Activated naive CD4-positive, alpha-beta T cell treated with anti-CD3 and anti-CD28 coated beads, Interleukin-2, amount 10 ng/mL, durations not matched to agents 7 days and 5 days (primary cell): Measurements from ENCODE around the gene ADAMTS8.

Experiments used
- CTCF ChIA-PET: fragments of 350-600 bp; sonication (Branson Sonifier 250); formaldehyde crosslinking; loops from one replicate; lab custom pipeline; 2021; ENCODE audit warnings: antibody characterized with exemption; lab: Charles Lee
- DNase-seq: peaks from one replicate; pipeline ENCODE4 v3.0.0-alpha.2; 2020
- H3K27ac Mint-ChIP-seq: one replicate; pipeline ENCODE4 v1.8.0; 2021; ENCODE audit warnings: mild to moderate bottlenecking, moderate library complexity, mixed read lengths
- H3K27me3 Mint-ChIP-seq: one replicate; pipeline ENCODE4 v1.8.0; 2021; ENCODE audit warnings: mild to moderate bottlenecking, mixed read lengths
- H3K36me3 Mint-ChIP-seq: one replicate; pipeline ENCODE4 v1.8.0; 2021; ENCODE audit warnings: mixed read lengths
- H3K4me1 Mint-ChIP-seq: one replicate; pipeline ENCODE4 v1.8.0; 2021; ENCODE audit warnings: mixed read lengths
- H3K4me3 Mint-ChIP-seq: one replicate; pipeline ENCODE4 v1.8.0; 2021; ENCODE audit warnings: mild to moderate bottlenecking, moderate library complexity, mixed read lengths
- H3K9me3 Mint-ChIP-seq: one replicate; pipeline ENCODE4 v1.8.0; 2021; ENCODE audit warnings: mixed read lengths

The ADAMTS8 gene

DNA sequence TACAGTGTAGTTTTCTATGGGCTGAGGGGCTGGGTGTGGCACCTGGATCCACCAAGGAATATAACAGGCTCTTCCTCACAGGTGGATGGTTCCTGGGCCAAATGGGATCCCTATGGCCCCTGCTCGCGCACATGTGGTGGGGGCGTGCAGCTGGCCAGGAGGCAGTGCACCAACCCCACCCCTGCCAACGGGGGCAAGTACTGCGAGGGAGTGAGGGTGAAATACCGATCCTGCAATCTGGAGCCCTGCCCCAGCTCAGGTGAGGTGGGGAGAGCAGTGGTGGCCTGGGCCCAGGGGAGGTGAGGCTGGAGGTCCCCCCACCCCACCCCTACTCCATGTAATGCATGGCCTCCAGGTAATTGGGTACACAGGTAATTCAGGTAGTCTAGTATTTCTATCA is 40.8 kb upstream of the ADAMTS8 start:
- Mint-ChIP-seq H3K9me3 (no peaks in the 10 kb centered on the region), H3K36me3 (no peaks in the 10 kb centered on the region), H3K4me1 (no peaks in the 10 kb centered on the region), H3K4me3 (no peak overlapping the region), H3K27me3 (no peaks in the 10 kb centered on the region), H3K27ac (no peak overlapping the region)
- CTCF ChIA-PET = no interaction called here
- no peak for DNase-seq

DNA sequence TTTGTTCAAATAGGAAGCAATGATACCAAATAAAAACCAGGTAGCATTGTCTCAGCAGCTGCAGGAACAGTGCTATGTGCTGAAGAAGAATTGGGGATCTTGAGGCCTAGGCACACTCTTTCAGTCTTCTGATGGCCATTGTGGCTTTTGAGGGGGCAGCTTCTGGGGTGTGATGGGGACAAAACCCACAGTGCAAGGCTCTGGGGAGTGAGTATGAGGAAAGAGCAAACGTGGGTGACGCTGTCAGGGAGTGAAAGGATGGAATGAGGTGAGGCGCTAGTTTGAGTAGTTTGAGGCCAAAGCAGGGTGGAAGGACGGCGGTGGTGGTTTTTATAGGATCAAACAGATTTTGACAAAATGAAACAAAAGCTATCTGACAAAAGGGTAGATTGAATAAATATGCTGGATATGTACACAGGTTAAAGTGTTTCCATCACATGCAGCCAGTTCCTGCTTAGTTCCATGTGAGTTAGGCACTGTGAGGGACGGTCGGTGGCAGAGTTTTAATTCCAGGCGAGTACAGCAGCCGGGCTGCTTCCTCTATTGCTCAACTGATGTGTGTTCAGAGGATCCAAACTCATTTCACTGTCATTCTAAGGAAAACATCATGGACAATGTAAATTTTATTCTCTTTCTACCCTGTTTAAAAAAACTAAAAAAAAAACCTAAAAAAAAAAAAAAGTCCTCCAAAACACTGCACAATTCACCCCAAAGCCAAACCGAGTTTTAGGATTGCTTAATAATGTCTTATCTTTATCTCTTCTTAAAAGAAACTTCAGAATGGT is 38.9 kb upstream of the ADAMTS8 start:
- H3K27me3 Mint-ChIP-seq = peaks cover 8% of the 10 kb centered on the region
- CTCF ChIA-PET = no interaction called here
- H3K9me3 Mint-ChIP-seq = no peaks in the 10 kb centered on the region
- no peaks in the 10 kb centered on the region for H3K4me1 Mint-ChIP-seq
- H3K27ac Mint-ChIP-seq = no peak overlapping the region
- H3K36me3 Mint-ChIP-seq = no peaks in the 10 kb centered on the region
- DNase-seq = no peak
- no peak overlapping the region for H3K4me3 Mint-ChIP-seq

DNA sequence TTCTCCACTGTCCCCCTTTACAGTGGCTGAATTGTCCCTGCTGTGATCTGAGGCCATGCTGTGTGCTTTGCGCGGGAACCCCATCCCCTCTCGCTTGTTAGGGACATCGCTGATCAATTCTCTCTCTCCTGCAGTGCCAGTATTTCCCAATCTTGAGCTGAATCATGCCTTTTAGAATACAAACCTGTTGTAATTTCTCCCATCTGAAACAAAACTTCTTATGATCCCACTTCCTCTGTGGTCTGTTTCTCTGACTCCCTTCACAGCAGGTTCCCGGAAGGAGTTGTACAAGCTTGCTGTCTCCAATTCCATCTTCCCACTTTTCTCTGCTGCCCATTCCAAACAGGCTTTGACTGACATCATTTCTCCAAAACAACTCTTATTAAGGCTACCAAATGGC is 36.9 kb upstream of the ADAMTS8 start:
- no peak for DNase-seq
- CTCF ChIA-PET = interaction anchor here (1.5 kb wide), 1 partner anchor 397 kb away, joined by 3 read pairs; no protein-coding TSS in a partner anchor
- Mint-ChIP-seq H3K36me3 (no peaks in the 10 kb centered on the region), H3K4me1 (no peaks in the 10 kb centered on the region), H3K9me3 (no peaks in the 10 kb centered on the region), H3K27me3 (peaks cover 8% of the 10 kb centered on the region), H3K27ac (no peak overlapping the region), H3K4me3 (no peak overlapping the region)

DNA sequence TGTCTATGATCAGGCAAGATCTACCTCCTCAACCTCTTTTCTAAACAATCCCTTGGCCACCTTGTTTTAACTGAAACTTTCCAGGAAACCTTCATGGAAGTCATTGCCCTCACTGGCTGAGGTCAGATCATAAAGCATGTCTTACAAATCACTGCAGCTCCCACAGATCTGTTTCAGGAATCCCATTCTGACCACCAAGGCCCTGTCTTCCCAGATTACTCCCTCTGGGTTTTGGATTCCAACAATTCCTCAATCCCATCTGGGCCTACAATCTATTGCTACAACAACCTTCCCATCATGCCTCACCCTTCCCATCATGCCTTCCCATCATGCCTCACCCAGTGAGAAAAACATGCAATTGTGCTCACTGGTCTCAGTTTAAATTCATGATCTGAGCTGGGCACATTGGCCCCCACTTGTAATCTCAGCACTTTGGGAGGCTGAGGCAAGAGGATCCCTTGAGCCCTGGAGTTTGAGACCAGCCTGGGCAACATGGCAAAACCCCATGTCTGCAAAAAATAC is 35.9 kb upstream of the ADAMTS8 start:
- Mint-ChIP-seq H3K4me3 (no peak overlapping the region), H3K4me1 (no peaks in the 10 kb centered on the region), H3K9me3 (no peaks in the 10 kb centered on the region), H3K27me3 (peaks cover 8% of the 10 kb centered on the region), H3K27ac (no peak overlapping the region), H3K36me3 (no peaks in the 10 kb centered on the region)
- CTCF ChIA-PET = interaction anchor here (1.8 kb wide), 1 partner anchor 398 kb away, joined by 5 read pairs; no protein-coding TSS in a partner anchor
- no peak for DNase-seq

DNA sequence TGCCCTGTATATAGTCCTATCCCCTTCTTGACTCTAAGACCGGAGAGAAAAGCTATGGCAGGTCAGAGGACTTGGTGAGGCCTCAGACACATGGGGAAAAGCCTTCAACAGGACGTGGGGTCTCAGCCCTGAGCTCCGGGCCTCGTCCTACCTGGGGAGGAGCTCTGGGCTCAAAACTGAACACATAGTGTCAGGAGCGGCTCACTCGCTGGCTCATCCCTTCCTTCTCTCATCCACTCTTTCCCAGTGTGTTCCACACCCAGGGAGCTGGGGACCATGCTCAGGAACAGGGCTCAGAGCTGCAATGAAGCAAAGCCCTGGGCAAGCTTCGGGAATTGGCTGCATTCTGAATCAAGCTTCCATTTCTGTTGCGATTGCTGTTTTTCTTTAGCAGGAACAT is 34.5 kb upstream of the ADAMTS8 start:
- Mint-ChIP-seq H3K9me3 (no peaks in the 10 kb centered on the region), H3K4me3 (no peak overlapping the region), H3K27me3 (peaks cover 12% of the 10 kb centered on the region), H3K4me1 (no peaks in the 10 kb centered on the region), H3K36me3 (no peaks in the 10 kb centered on the region), H3K27ac (no peak overlapping the region)
- CTCF ChIA-PET = interaction anchor here (0.9 to 1.8 kb wide), 2 partner anchors 21 to 399 kb away, joined by 3 to 5 read pairs; no protein-coding TSS in a partner anchor
- no peak for DNase-seq

DNA sequence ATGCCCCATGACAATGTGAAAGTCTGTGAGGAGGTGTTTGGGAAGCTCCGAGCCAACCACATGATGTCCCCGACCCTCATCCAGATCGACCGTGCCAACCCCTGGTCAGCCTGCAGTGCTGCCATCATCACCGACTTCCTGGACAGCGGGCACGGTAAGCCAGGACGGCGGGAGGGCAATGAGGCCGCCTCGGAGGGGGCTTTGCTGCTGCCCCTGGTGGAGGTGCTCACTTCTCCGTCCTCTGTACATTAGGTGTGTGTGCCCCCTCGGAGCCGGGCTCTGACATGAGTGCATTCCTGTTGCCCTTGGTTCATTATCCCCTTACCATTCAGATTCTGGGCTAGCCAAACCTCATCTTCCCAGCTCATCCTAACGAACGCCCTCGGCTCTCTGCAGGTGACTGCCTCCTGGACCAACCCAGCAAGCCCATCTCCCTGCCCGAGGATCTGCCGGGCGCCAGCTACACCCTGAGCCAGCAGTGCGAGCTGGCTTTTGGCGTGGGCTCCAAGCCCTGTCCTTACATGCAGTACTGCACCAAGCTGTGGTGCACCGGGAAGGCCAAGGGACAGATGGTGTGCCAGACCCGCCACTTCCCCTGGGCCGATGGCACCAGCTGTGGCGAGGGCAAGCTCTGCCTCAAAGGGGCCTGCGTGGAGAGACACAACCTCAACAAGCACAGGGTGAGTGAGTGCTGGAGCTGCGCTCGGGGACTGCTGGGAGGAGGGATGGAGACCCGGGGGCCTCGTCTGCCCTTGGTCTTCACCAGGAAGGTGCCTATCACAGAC is 33.9 kb upstream of the ADAMTS8 start:
- CTCF ChIA-PET = interaction anchor here (0.9 kb wide), 1 partner anchor 20 kb away, joined by 3 read pairs; no protein-coding TSS in a partner anchor
- no peak for DNase-seq
- H3K9me3 Mint-ChIP-seq = no peaks in the 10 kb centered on the region
- H3K4me3 Mint-ChIP-seq = no peak overlapping the region
- H3K4me1 Mint-ChIP-seq = no peaks in the 10 kb centered on the region
- peaks cover 16% of the 10 kb centered on the region for H3K27me3 Mint-ChIP-seq
- H3K27ac Mint-ChIP-seq = no peak overlapping the region
- no peaks in the 10 kb centered on the region for H3K36me3 Mint-ChIP-seq

DNA sequence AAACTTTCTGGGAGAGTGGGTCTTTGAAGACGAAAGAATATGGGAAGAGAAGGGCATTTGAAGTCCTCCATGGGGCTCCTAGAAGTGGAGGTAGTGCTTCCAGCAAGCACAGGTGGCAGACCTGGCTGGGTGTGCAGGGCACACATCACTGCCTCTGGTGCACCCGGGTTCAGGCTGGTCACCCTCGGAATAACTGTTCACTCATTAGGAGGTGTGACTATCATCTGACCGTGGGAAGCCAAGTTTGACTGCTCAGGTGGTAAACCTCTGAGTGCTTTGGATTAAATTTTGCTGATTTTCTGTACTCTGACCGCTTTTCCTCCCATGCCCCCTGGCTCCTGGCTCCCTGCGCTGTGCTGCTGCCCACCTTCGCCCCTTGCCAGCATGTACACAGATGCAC is 31.1 kb upstream of the ADAMTS8 start:
- Mint-ChIP-seq H3K27me3 (peaks cover 27% of the 10 kb centered on the region), H3K9me3 (no peaks in the 10 kb centered on the region), H3K4me1 (no peaks in the 10 kb centered on the region), H3K27ac (no peak overlapping the region), H3K36me3 (no peaks in the 10 kb centered on the region), H3K4me3 (no peak overlapping the region)
- DNase-seq = no peak
- CTCF ChIA-PET = no interaction called here

DNA sequence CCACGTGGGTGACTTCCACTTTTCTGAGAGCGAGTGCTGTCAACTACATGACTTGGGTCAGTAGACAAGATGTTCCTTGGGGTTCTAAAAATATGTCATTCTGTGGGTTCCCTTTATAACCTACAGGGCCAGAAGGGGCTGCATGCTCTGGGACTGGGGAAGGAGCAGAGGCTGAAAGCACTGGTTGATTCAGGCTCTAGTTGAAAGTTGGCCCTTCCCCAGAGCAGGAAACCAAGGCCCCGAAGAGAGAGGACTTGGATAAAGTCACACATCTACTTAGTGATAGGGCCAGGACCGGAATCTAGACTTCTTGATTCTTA is 30.0 kb upstream of the ADAMTS8 start:
- Mint-ChIP-seq H3K9me3 (no peaks in the 10 kb centered on the region), H3K4me3 (no peak overlapping the region)

DNA sequence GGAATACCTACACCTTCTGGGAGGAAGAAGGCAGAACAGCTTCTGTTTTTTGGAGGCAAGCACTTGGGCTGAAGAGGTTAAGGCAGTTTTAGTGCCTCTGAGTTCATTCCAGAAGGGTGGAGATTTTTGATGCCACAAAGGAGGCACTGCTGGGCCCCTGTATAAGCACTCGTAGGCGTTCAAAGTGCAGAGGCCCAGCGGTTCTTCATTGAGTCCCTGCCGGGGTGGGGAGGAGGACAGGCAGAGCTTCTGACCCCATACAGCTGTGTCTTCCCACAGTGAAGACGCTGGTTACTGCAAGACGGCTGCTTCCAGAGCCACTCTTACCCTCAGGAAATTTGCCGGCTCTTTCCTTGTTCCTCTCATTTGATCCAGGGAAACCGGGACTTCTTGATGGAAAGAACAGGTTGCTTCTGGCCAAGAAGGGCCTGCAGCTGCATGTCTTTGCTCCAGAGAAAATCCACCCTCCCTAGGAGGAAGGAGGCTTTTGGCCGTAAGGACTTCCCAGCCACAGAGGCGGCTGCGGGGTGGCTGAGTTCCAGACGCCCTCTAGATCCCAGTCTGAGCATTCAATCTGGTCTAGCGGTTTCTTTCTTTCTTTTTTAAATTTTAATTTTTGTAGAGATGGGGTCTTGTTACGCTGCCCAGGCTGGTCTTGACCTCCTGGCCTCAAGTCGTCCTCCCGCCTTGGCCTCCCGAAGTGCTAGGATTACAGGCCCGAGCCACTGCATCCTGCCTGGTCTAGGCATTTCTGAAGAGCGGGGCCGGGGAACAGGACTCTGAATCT is 29.4 kb upstream of the ADAMTS8 start:
- peaks cover 36% of the 10 kb centered on the region for H3K27me3 Mint-ChIP-seq
- H3K4me1 Mint-ChIP-seq = no peaks in the 10 kb centered on the region
- H3K4me3 Mint-ChIP-seq = no peak overlapping the region
- H3K9me3 Mint-ChIP-seq = no peaks in the 10 kb centered on the region
- H3K27ac Mint-ChIP-seq = no peak overlapping the region
- no peak for DNase-seq
- H3K36me3 Mint-ChIP-seq = no peaks in the 10 kb centered on the region
- CTCF ChIA-PET = interaction anchor here (0.6 kb wide), 1 partner anchor 333 kb away, joined by 3 read pairs; no protein-coding TSS in a partner anchor

More for the DNA sequence above, 30.0 kb upstream of the ADAMTS8 start:
- Mint-ChIP-seq H3K36me3 (no peaks in the 10 kb centered on the region), H3K4me1 (no peaks in the 10 kb centered on the region), H3K27me3 (peaks cover 31% of the 10 kb centered on the region), H3K27ac (no peak overlapping the region)
- CTCF ChIA-PET = no interaction called here
- no peak for DNase-seq

DNA sequence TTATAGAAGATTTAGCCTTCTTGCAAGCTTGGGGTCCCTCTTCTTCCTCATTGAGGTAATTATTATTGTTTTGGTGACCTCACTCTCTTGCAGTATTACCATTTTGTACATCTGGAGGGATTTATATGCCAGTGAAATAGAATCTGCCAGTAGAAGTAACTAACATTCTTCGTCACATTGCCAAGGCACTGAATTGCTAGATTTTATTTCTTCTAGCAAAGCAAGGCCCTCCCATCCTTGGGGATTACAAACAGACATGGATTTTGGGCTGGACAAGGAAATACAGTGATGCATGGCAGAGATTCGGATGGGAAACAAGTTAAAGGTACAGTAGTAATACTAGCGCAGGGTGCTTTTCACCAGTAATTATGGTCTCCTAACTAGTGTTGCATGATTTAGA is 27.9 kb upstream of the ADAMTS8 start:
- no peak for DNase-seq
- H3K27me3 Mint-ChIP-seq = peaks cover 48% of the 10 kb centered on the region
- no peak overlapping the region for H3K4me3 Mint-ChIP-seq
- CTCF ChIA-PET = interaction anchor here (0.8 kb wide), 1 partner anchor 13 kb away, joined by 3 read pairs; no protein-coding TSS in a partner anchor
- no peaks in the 10 kb centered on the region for H3K9me3 Mint-ChIP-seq
- H3K36me3 Mint-ChIP-seq = no peaks in the 10 kb centered on the region
- H3K4me1 Mint-ChIP-seq = no peaks in the 10 kb centered on the region
- no peak overlapping the region for H3K27ac Mint-ChIP-seq

DNA sequence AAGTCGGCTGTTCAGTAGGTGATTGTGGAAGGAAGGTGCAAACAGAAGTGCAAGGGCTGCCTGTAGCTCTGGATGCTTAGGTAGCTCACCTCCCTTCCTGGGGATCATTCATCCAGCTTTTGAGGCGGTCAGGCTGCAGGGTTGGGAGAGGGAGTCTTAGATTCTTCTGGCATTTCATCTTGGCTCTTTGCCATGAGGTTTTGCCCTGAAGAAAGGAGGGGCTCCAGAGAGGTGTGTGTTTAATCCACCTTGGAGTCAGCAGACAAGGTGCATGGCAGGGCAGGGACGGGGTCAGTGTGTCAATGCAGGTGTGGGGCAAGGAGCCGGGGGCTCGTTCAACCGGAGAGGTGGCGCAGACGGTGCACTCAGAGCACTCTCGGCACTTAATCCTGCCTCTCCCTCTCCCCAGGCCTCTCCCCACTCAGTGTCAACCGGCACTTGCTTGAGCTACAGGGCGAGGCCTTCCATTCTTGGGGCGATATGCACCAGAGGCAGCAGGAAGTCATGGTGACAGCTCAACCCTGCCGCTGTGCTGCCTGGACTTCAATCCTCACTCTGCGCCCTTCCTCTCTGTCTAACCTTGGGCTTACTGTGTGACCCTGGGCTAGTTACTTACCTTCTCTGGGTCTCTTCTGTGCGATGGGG is 27.2 kb upstream of the ADAMTS8 start:
- no peak for DNase-seq
- peaks cover 55% of the 10 kb centered on the region for H3K27me3 Mint-ChIP-seq
- H3K27ac Mint-ChIP-seq = no peak overlapping the region
- no peaks in the 10 kb centered on the region for H3K36me3 Mint-ChIP-seq
- no peaks in the 10 kb centered on the region for H3K9me3 Mint-ChIP-seq
- CTCF ChIA-PET = interaction anchor here (0.8 kb wide), 1 partner anchor 13 kb away, joined by 3 read pairs; no protein-coding TSS in a partner anchor
- no peak overlapping the region for H3K4me3 Mint-ChIP-seq
- no peaks in the 10 kb centered on the region for H3K4me1 Mint-ChIP-seq

DNA sequence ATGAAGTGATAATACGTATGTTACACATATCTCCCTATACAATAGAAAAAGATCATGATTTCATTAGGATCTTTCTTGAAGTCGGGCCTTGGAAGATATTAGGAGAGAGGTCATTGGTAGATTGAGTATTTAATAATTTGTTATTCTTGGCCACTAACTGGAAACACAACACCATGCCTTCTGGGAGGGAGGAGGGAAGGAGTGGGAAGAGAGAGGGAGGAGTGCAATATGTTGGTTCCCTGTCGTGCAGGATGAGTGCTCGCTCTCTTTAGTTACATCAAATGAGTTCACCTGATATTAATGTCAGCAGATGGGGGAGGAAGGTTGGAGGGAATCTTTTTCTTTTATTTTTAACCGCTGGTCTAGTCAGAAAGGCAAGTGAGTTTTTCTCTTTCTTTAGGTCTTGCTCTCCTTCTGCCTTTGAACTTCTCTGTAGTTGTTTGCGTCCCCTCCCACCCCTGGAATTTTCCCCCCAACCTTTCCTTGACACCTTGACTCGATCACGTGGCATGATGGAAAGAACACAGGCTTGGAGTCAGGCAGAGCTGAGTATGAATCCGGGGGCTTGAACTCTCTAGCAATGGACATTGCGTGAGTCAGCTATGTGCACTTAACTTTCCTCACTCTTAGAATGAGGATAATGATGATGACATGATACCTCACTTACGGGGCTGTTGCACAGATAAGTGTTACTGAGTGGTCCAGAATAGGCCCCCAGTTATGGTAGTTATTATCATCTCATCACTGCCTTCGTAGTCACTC is 26.3 kb upstream of the ADAMTS8 start:
- peaks cover 4% of the 10 kb centered on the region for H3K4me1 Mint-ChIP-seq
- CTCF ChIA-PET = no interaction called here
- no peak overlapping the region for H3K27ac Mint-ChIP-seq
- no peak for DNase-seq
- peaks cover 64% of the 10 kb centered on the region for H3K27me3 Mint-ChIP-seq
- no peaks in the 10 kb centered on the region for H3K36me3 Mint-ChIP-seq
- H3K9me3 Mint-ChIP-seq = no peaks in the 10 kb centered on the region
- no peak overlapping the region for H3K4me3 Mint-ChIP-seq

DNA sequence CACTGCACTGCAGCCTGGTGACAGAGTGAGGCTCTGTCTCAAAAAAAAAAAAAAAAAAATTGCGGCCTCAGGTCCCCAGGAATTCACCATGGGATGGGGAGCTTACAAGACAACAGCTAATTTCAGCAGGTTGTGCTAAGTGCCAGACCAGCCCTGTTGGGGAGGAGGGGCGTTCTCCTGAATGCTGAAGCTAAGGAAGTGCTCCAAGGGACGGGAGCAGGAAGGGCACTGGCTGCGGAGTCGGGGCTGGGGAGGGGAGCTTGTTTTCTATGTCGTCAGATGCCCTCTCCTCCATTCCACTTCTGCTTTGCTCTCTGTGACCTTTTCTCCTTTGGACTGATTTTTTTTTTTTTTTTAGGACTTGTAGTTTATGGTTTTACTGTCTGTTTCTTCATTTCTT is 24.5 kb upstream of the ADAMTS8 start:
- H3K27me3 Mint-ChIP-seq = peaks cover 77% of the 10 kb centered on the region
- CTCF ChIA-PET = interaction anchor here (1.7 to 2.9 kb wide), 2 partner anchors 19 to 409 kb away, joined by 6 to 10 read pairs; no protein-coding TSS in a partner anchor
- DNase-seq = no peak

More for the DNA sequence above, 24.5 kb upstream of the ADAMTS8 start:
- H3K27ac Mint-ChIP-seq = no peak overlapping the region
- no peaks in the 10 kb centered on the region for H3K36me3 Mint-ChIP-seq
- H3K4me1 Mint-ChIP-seq = peaks cover 9% of the 10 kb centered on the region
- H3K9me3 Mint-ChIP-seq = no peaks in the 10 kb centered on the region
- H3K4me3 Mint-ChIP-seq = no peak overlapping the region
